B cell (primary cell): Measurements from ENCODE around the gene SMAD7. TPM values are rescaled to one million over a fixed set of nuclear protein-coding genes. Genes with fewer than 3 reads are reported as not detected.

ENCODE experiments used
- ATAC-seq: fragments of 200-7000 bp; cut with Tn5 transposase; one replicate; pipeline ENCODE4 v1.10.0; 2021; ENCODE audit warnings: low read depth, mild to moderate bottlenecking, moderate number of reproducible peaks, moderate library complexity
- CTCF ChIA-PET: fragments of 350-600 bp; sonication (Branson Sonifier 250); formaldehyde crosslinking; loops from one replicate; lab custom pipeline; 2021; ENCODE audit warnings: antibody characterized with exemption, inconsistent platforms; lab: Charles Lee
- POLR2A ChIA-PET: fragments of 350-600 bp; sonication (Branson Sonifier 250); formaldehyde crosslinking; loops from one replicate; lab custom pipeline; 2021; ENCODE audit warnings: antibody characterized with exemption; lab: Charles Lee
- DNase-seq: peaks from one replicate; pipeline ENCODE4 v3.0.0; 2013
- H2AFZ ChIP-seq: 2 replicates; pipeline ENCODE4 v1.6.1; 2012; ENCODE audit warnings: mild to moderate bottlenecking, low read depth, low read length; ENCODE audit not compliant: insufficient read depth, poor library complexity, severe bottlenecking
- H3K27ac ChIP-seq, 2 donors: 1 replicate in 1 of 2; 2 replicates in 1 of 2; pipeline ENCODE4 v1.5.1; 2012 to 2013; ENCODE audit warnings: low read length in 2 of 2, mild to moderate bottlenecking in 2 of 2, moderate library complexity in 1 of 2
- H3K27me3 ChIP-seq, 4 experiments: fragments of 200-600 bp in 1 of 4; sonication (generic) in 1 of 4; replicated peaks in 1 of 4; 1 replicate in 2 of 4; 2 replicates in 2 of 4; pipeline versions ENCODE4 v1.6.1 to v1.7.0; 2013 to 2016; ENCODE audit warnings: low read length in 3 of 4, mild to moderate bottlenecking in 2 of 4, mixed read lengths in 1 of 4, moderate library complexity in 1 of 4; ENCODE audit not compliant: insufficient read depth in 4 of 4, control insufficient read depth in 3 of 4; ENCODE audit errors: control extremely low read depth in 1 of 4
- H3K36me3 ChIP-seq, 2 experiments: replicated peaks in 1 of 2; 1 replicate in 1 of 2; 2 replicates in 1 of 2; pipeline versions ENCODE4 v1.6.1 to v1.7.1; 2013; ENCODE audit warnings: low read length in 1 of 2; ENCODE audit not compliant: insufficient read depth in 2 of 2, control insufficient read depth in 1 of 2; ENCODE audit errors: control extremely low read depth in 1 of 2, extremely low read depth in 1 of 2
- H3K4me1 ChIP-seq, 2 donors: fragments of 200-600 bp in 1 of 2; sonication (generic) in 1 of 2; 1 replicate in 1 of 2; 2 replicates in 1 of 2; pipeline versions ENCODE4 v1.5.1 to v1.6.1; 2013 to 2017; ENCODE audit warnings: low read length in 2 of 2; ENCODE audit not compliant: control insufficient read depth in 2 of 2, insufficient read depth in 2 of 2
- H3K4me2 ChIP-seq: replicated peaks from 2 replicates; pipeline ENCODE3; 2012; ENCODE audit warnings: mild to moderate bottlenecking, low read depth, low read length; ENCODE audit not compliant: poor library complexity, severe bottlenecking
- H3K4me3 ChIP-seq, 5 experiments: fragments of 200-600 bp in 1 of 5; sonication (generic) in 1 of 5; 1 replicate in 3 of 5; 2 replicates in 2 of 5; pipeline versions ENCODE4 v1.5.1 to v1.7.0; 2011 to 2016; ENCODE audit warnings: low read length in 4 of 5, mild to moderate bottlenecking in 4 of 5, low read depth in 2 of 5, control low read depth in 1 of 5, moderate library complexity in 1 of 5; ENCODE audit not compliant: insufficient read depth in 1 of 5; ENCODE audit errors: control extremely low read depth in 1 of 5, extremely low read depth in 1 of 5
- H3K79me2 ChIP-seq: fragments of 200-600 bp; sonication (generic); one replicate; pipeline ENCODE4 v1.6.0; 2016; ENCODE audit warnings: low read length; ENCODE audit not compliant: control insufficient read depth, insufficient read depth
- H3K9ac ChIP-seq: fragments of 200-600 bp; sonication (generic); 2 replicates; pipeline ENCODE4 v1.6.1; 2017; ENCODE audit warnings: mild to moderate bottlenecking, low read length, moderate library complexity
- H3K9me3 ChIP-seq, 3 donors: one replicate each; pipeline versions ENCODE4 v1.6.1 to v1.7.1; 2013; ENCODE audit warnings: low read length in 2 of 3; ENCODE audit not compliant: control insufficient read depth in 2 of 3, insufficient read depth in 1 of 3; ENCODE audit errors: control extremely low read depth in 1 of 3
- H4K20me1 ChIP-seq: 2 replicates; pipeline ENCODE4 v1.6.0; 2012; ENCODE audit warnings: mild to moderate bottlenecking, low read length; ENCODE audit not compliant: insufficient read depth, control insufficient read depth, poor library complexity, severe bottlenecking
- H3K27ac Mint-ChIP-seq: one replicate; pipeline ENCODE4 v1.8.0; 2021; ENCODE audit warnings: mixed read lengths
- H3K27me3 Mint-ChIP-seq: one replicate; pipeline ENCODE4 v1.8.0; 2021; ENCODE audit warnings: mixed read lengths
- H3K4me1 Mint-ChIP-seq: one replicate; pipeline ENCODE4 v1.8.0; 2021; ENCODE audit warnings: mixed read lengths
- H3K4me3 Mint-ChIP-seq: one replicate; pipeline ENCODE4 v1.8.0; 2021; ENCODE audit warnings: mixed read lengths
- H3K9me3 Mint-ChIP-seq: one replicate; pipeline ENCODE4 v1.8.0; 2022; ENCODE audit warnings: mixed read lengths; ENCODE audit not compliant: insufficient read depth
- EZH2 ChIP-seq: IDR thresholded peaks from 2 replicates; pipeline ENCODE4 v1.6.1; 2012; ENCODE audit warnings: borderline replicate concordance, low read depth, mild to moderate bottlenecking, moderate library complexity, low read length; ENCODE audit not compliant: insufficient read depth, poor library complexity, severe bottlenecking
- WGBS: methylation state at CpG from one replicate; pipeline ENCODE4 v1.1.5; 2013; ENCODE audit warnings: missing lambda C conversion rate; ENCODE audit not compliant: insufficient coverage; 5-methylcytosine and 5-hydroxymethylcytosine counted together
- intact Hi-C: fragments of 100-400 bp; cut with micrococcal nuclease; formaldehyde crosslinking; loops from one replicate; pipeline ENCODE4 v1.10.0; 2022
- polyA plus RNA-seq: library from polyadenylated mRNA; depleted of rRNA; stranded (reverse); fragments of >200 nt; gene quantifications from 2 replicates; pipeline ENCODE4 v1.2.3, GENCODE V29; 2012
- total RNA-seq, 2 donors: library from RNA; stranded (reverse); fragments of 120-200 nt in 1 of 2; gene quantifications; 1 replicate in 1 of 2; 2 replicates in 1 of 2; pipeline versions ENCODE4 v1.2.3 to v1.2.4, GENCODE V29; 2013 to 2022
- TF ChIP-seq, protein P1 (sequence below): fragments of 200-600 bp; IDR thresholded peaks from one replicate; pipeline ENCODE4 v1.8.0; 2022; ENCODE audit warnings: antibody characterized with exemption, mild to moderate bottlenecking

The SMAD7 gene
- total and polyA plus RNA-seq, 2 donors (not counting 1 experiment from before 2014, with no cell fraction given): 10.1 to 20.9 TPM

DNA sequence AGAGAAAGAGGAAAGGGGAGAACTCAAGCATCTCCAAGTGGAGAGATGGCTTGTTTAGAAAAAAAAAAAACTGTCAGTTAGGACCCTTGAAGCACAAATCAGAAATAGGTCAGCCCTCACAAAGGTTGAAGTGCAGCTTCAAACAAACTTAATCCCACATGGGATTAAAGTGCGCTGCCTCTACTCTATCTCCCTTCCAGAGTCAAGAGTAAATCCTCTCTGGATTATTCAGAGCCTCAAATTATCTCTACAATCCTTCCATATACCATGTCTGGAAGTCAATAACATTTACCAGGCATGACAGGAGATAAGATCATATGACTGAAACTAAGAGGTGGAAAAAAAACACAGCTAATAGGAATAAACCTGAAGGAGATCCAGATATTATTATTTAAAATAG is 69.8 kb downstream of the SMAD7 start:
- POLR2A ChIA-PET: no interaction called here
- ATAC-seq: no peak
- intact Hi-C loops: no loop called here

DNA sequence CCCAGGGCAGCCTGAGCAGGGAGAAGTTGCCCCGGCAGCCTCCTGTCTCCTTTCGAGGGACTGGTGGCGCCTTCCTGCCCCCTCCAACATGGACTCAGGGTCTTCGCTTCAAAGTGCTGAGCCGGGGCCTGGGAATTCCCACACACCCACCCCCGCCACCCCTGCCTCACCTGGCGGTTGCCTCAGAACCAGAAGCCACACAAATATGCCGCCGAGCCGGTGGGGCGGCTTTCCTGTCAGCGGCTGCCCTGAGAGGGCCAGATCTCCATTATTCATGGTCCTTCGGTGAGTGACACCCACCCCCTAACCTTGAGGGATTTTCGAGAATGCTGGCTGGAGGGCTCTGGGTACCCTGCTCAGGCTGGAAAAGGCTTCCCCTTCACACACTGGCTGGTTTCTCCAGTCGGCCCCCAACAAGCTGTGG is 71.7 kb downstream of the SMAD7 start:
- Histone ChIP-seq H3K9ac (no peak overlapping the region), H4K20me1 (no peaks in the 10 kb centered on the region), H3K4me3 (no peak overlapping the region), H3K9me3 (no peaks in the 10 kb centered on the region), H3K27ac (no peak overlapping the region), H3K79me2 (no peaks in the 10 kb centered on the region), H3K36me3 (no peaks in the 10 kb centered on the region), H2AFZ (no peak overlapping the region), H3K27me3 (peaks cover 0 to 2% (median 0%) of the 10 kb centered on the region in 4 experiments), H3K4me1 (no peaks in the 10 kb centered on the region), H3K4me2 (no peak overlapping the region)
- H3K4me3 Mint-ChIP-seq: no peak overlapping the region
- H3K27ac Mint-ChIP-seq: no peak overlapping the region
- H3K9me3 Mint-ChIP-seq: no peaks in the 10 kb centered on the region
- DNase-seq (no peak), ATAC-seq (no peak)
- intact Hi-C loops: no loop called here
- ChIA-PET CTCF (interaction anchor here (0.8 kb wide), 1 partner anchor 101 kb away, joined by 3 read pairs; no protein-coding TSS in a partner anchor), POLR2A (interaction anchor here (0.7 kb wide), 1 partner anchor 72 kb away, joined by 12 read pairs; no protein-coding TSS in a partner anchor)
- peaks cover 4% of the 10 kb centered on the region for H3K27me3 Mint-ChIP-seq
- H3K4me1 Mint-ChIP-seq: no peaks in the 10 kb centered on the region
- no peak for TF ChIP-seq EZH2
- TF ChIP-seq, protein P1, sequence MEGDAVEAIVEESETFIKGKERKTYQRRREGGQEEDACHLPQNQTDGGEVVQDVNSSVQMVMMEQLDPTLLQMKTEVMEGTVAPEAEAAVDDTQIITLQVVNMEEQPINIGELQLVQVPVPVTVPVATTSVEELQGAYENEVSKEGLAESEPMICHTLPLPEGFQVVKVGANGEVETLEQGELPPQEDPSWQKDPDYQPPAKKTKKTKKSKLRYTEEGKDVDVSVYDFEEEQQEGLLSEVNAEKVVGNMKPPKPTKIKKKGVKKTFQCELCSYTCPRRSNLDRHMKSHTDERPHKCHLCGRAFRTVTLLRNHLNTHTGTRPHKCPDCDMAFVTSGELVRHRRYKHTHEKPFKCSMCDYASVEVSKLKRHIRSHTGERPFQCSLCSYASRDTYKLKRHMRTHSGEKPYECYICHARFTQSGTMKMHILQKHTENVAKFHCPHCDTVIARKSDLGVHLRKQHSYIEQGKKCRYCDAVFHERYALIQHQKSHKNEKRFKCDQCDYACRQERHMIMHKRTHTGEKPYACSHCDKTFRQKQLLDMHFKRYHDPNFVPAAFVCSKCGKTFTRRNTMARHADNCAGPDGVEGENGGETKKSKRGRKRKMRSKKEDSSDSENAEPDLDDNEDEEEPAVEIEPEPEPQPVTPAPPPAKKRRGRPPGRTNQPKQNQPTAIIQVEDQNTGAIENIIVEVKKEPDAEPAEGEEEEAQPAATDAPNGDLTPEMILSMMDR: no peak
- 85% methylated on average over 9 of the region's 15 CpGs for WGBS

More for the DNA sequence above, 69.8 kb downstream of the SMAD7 start:
- Histone ChIP-seq H3K79me2 (no peaks in the 10 kb centered on the region), H3K36me3 (no peaks in the 10 kb centered on the region), H3K9ac (no peak overlapping the region), H3K27me3 (peaks cover 0 to 2% (median 0%) of the 10 kb centered on the region in 4 experiments), H3K4me2 (no peak overlapping the region), H3K27ac (no peak overlapping the region), H2AFZ (no peak overlapping the region), H4K20me1 (no peaks in the 10 kb centered on the region), H3K9me3 (no peaks in the 10 kb centered on the region), H3K4me3 (no peak overlapping the region), H3K4me1 (no peaks in the 10 kb centered on the region)
- 100% methylated on average over 1 of the region's 1 CpG for WGBS
- no peak overlapping the region for H3K4me3 Mint-ChIP-seq
- no peak overlapping the region for H3K27ac Mint-ChIP-seq
- H3K27me3 Mint-ChIP-seq: peaks cover 4% of the 10 kb centered on the region
- H3K4me1 Mint-ChIP-seq: no peaks in the 10 kb centered on the region
- DNase-seq: no peak
- TF ChIP-seq EZH2: no peak
- TF ChIP-seq, protein P1: no peak
- H3K9me3 Mint-ChIP-seq: no peaks in the 10 kb centered on the region
- CTCF ChIA-PET: no interaction called here
